ENCODE measurements around the gene CA14. TPM values are rescaled to one million over a fixed set of nuclear protein-coding genes. Genes with fewer than 3 reads are reported as not detected.

The CA14 gene
- polyA plus RNA-seq, 1 of the 3 experiments (the other 2 are of a cell fraction): 0.08 TPM

DNA sequence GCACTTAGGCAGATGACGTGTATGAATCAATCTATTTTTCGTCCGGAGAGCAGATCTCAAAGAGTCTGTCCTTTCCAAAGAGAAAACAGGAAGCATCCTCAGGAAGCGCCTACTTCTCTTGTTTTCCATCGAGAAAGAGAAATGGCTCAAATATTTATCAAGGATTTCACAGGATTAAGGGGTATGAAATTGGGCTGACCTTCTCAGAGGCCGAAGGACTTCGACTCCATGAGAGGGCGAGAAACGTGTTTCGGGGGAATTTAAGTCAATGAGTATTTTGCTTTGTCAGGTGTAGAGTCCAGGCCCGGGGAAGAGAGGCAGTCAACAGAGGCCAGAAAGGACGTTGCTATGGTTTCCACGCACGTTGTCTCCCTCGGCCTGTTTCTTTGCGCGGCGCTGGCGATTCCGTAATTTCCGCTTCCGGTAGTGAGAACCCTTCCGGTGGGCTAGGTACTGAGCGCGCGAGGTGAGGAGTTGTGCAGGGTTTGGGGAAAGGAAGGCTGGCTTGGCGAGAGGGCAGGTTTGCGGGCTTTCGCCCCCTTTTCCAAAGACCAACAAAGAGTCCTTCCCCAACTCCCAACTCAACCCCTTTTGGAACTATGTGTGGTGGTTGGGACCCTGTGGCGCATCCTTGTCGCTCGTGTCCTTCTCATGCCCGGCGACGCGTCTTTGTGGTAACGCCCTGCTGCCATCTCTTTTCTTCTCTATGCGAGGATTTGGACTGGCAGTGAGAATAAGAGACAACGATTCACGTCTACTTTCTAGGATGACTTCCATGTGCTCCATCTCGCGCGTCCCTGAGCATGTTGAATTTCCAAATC lies 36.1 kb downstream of the CA14 start, which contains the start of gene MRPS21:
TSS of gene MRPS21 (plus strand) at position 429 of the 821 bp plus-strand sequence. CDS start 506 bp downstream, outside the sequence.
- Histone ChIP-seq H4K20me1 (ENCODE audit: insufficient read depth) (no peaks in the 10 kb centered on the region), H3K9me2 (no peaks in the 10 kb centered on the region), H2AFZ (ENCODE audit: low read depth) (peak within 1 kb of the TSS; percentile 97), H3F3A (replicated peaks; ENCODE audit: insufficient read depth) (no peaks in the 10 kb centered on the region), H3K36me3 (replicated peaks in 1 of 2; ENCODE audit: control insufficient read depth in 1 of 2, insufficient read depth in 2 of 2, low read length in 1 of 2) (peaks cover 12 to 31% of the 10 kb centered on the region in 2 experiments), H3K27me3 (ENCODE audit: insufficient read depth) (no peaks in the 10 kb centered on the region), H3K9ac (peak within 1 kb of the TSS; percentile 78), H3K9me3 (no peaks in the 10 kb centered on the region), H3K4me2 (peak within 1 kb of the TSS; percentile 84), H3K4me3 (ENCODE audit: low read depth in 2 of 2, low read length in 1 of 2) (peak within 1 kb of the TSS; percentile 73 to 76), H3K27ac (ENCODE audit: low read depth in 2 of 2, low read length in 1 of 2) (peak within 1 kb of the TSS; percentile 80 to 83), H3K79me2 (ENCODE audit: insufficient read depth) (peaks cover 52% of the 10 kb centered on the region), H3K4me1 (ENCODE audit: control insufficient read depth in 1 of 2, insufficient read depth in 2 of 2, low read depth in 1 of 2, low read length in 1 of 2) (peaks cover 16 to 20% of the 10 kb centered on the region in 2 experiments; a peak in 3 of 4 replicates)
- CTCF ChIA-PET: no interaction called here
- POLR2A ChIA-PET: no interaction called here
- peak; percentile 86 for DNase-seq
- WGBS (ENCODE audit: low lambda C conversion rate): 7% methylated on average over 43 of the region's 43 CpGs
- TF ChIP-seq EZH2phosphoT487 (IDR thresholded peaks at IDR 0.05; ENCODE audit: borderline replicate concordance, low read depth) (no peak), CHD2 (IDR thresholded peaks at IDR 0.05; ENCODE audit: low read length, partially characterized antibody) (peak; percentile 25), RAD21 (IDR thresholded peaks at IDR 0.05; ENCODE audit: low read length) (peak; percentile 1; the same call in 1 of the 2 replicates), MXI1 (IDR thresholded peaks at IDR 0.05; ENCODE audit: low read depth, low read length) (peak; percentile 94), REST (IDR thresholded peaks at IDR 0.05; ENCODE audit: low read depth, low read length) (0 out of 2 replicates have a peak, but pooled peaks have one; percentile 60), TAF1 (IDR thresholded peaks at IDR 0.05; ENCODE audit: borderline replicate concordance, low read depth, low read length) (peak; percentile 92), MEF2A (IDR thresholded peaks at IDR 0.05; ENCODE audit: borderline replicate concordance, low read depth) (no peak), NFIC (IDR thresholded peaks at IDR 0.05; ENCODE audit: borderline replicate concordance) (no peak), ELF1 (IDR thresholded peaks at IDR 0.05) (peak; percentile 83), RCOR1 (IDR thresholded peaks at IDR 0.05; ENCODE audit: low read length) (no peak), TEAD4 (IDR thresholded peaks at IDR 0.05; ENCODE audit: borderline replicate concordance, insufficient read depth) (no peak), POLR2AphosphoS5 (IDR thresholded peaks at IDR 0.05; ENCODE audit: low read depth, low read length) (peak; percentile 99), MAX (IDR thresholded peaks at IDR 0.05; ENCODE audit: low read depth) (peak; percentile 98), SIN3A (IDR thresholded peaks at IDR 0.05; ENCODE audit: borderline replicate concordance, low read depth, low read length) (peak; percentile 77; the same call in 1 of the 2 replicates), YY1 (IDR thresholded peaks at IDR 0.05; ENCODE audit: low read depth) (peak; percentile 39; the same call in 1 of the 2 replicates), ZBTB33 (IDR thresholded peaks at IDR 0.05; ENCODE audit: borderline replicate concordance, low read depth) (0 out of 2 replicates have a peak, but pooled peaks have one; percentile 47), FOXJ3 (CRISPR knock-in tag; IDR thresholded peaks at IDR 0.05) (no peak)
- TF ChIP-seq, protein P1, sequence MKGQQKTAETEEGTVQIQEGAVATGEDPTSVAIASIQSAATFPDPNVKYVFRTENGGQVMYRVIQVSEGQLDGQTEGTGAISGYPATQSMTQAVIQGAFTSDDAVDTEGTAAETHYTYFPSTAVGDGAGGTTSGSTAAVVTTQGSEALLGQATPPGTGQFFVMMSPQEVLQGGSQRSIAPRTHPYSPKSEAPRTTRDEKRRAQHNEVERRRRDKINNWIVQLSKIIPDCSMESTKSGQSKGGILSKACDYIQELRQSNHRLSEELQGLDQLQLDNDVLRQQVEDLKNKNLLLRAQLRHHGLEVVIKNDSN (IDR thresholded peaks at IDR 0.05; ENCODE audit: borderline replicate concordance, low read depth): no peak
- TF ChIP-seq, protein P2, sequence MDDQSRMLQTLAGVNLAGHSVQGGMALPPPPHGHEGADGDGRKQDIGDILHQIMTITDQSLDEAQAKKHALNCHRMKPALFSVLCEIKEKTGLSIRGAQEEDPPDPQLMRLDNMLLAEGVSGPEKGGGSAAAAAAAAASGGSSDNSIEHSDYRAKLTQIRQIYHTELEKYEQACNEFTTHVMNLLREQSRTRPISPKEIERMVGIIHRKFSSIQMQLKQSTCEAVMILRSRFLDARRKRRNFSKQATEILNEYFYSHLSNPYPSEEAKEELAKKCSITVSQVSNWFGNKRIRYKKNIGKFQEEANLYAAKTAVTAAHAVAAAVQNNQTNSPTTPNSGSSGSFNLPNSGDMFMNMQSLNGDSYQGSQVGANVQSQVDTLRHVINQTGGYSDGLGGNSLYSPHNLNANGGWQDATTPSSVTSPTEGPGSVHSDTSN (IDR thresholded peaks at IDR 0.05): no peak
- TF ChIP-seq, protein P3, sequence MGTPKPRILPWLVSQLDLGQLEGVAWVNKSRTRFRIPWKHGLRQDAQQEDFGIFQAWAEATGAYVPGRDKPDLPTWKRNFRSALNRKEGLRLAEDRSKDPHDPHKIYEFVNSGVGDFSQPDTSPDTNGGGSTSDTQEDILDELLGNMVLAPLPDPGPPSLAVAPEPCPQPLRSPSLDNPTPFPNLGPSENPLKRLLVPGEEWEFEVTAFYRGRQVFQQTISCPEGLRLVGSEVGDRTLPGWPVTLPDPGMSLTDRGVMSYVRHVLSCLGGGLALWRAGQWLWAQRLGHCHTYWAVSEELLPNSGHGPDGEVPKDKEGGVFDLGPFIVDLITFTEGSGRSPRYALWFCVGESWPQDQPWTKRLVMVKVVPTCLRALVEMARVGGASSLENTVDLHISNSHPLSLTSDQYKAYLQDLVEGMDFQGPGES (IDR thresholded peaks at IDR 0.05; ENCODE audit: low read depth, low read length): no peak
